HCT116 (cell line): Measurements from ENCODE around the gene GDI1. TPM values are rescaled to one million over a fixed set of nuclear protein-coding genes. Genes with fewer than 3 reads are reported as not detected.

Experiments
- ATAC-seq: fragments of 200-7000 bp; cut with Tn5 transposase; 2 replicates; pipeline ENCODE4 v1.9.1; 2020; ENCODE audit warnings: mild to moderate bottlenecking, moderate library complexity
- BruUV-seq: library from RNA; stranded (reverse); fragments of 400-500 nt; replicated peaks from 2 replicates; lab custom pipeline; 2021; lab: Mats Ljungman, UMichigan
- CTCF ChIA-PET: fragments of 300-600 bp; sonication (Branson Sonifier 250); formaldehyde crosslinking; loops from one replicate; lab custom pipeline; 2021; ENCODE audit warnings: antibody characterized with exemption; lab: Charles Lee
- POLR2A ChIA-PET: fragments of 300-600, 350-600 bp; sonication (Branson Sonifier 250); formaldehyde crosslinking; loops from one replicate; lab custom pipeline; 2021; ENCODE audit warnings: antibody characterized with exemption; lab: Charles Lee
- RAD21 ChIA-PET, 2 experiments: fragments of 300-600 bp; sonication (Branson Sonifier 250); formaldehyde crosslinking; loops; one replicate each; lab custom pipeline; 2023; ENCODE audit warnings: low total read pairs in 2 of 2; ENCODE audit not compliant: uncharacterized antibody in 2 of 2, unreplicated experiment in 2 of 2, low non-redundant PET in 1 of 2; lab: Charles Lee
- DNase-seq: peaks from one replicate; pipeline ENCODE4 v3.0.0-alpha.2; 2010; ENCODE audit warnings: low read depth, low spot score
- H2AFZ ChIP-seq: fragments of 200-600 bp; shearing (Covaris generic), sonication (generic); 2 replicates; pipeline ENCODE4 v1.6.1; 2017; ENCODE audit warnings: low read depth, mixed run types, mixed read lengths, antibody characterized with exemption, low read length; ENCODE audit not compliant: poor library complexity, severe bottlenecking
- H3K27ac ChIP-seq: 2 replicates; pipeline ENCODE4 v1.5.1; 2012; ENCODE audit warnings: low read depth, low read length
- H3K27me3 ChIP-seq: fragments of 200-600 bp; sonication (generic); 2 replicates; pipeline ENCODE4 v1.6.1; 2016; ENCODE audit warnings: mixed run types, low read length, mixed read lengths; ENCODE audit not compliant: insufficient read depth
- H3K36me3 ChIP-seq, 2 experiments: fragments of 200-500 bp in 1 of 2; fragments of 200-600 bp in 1 of 2; sonication (Bioruptor generic) in 1 of 2; sonication (generic) in 1 of 2; 2 replicates each; pipeline versions ENCODE4 v1.5.1 to v1.6.1; 2014 to 2016; ENCODE audit warnings: low read length in 2 of 2, inconsistent platforms in 1 of 2, mixed read lengths in 1 of 2, mixed run types in 1 of 2; ENCODE audit not compliant: insufficient read depth in 2 of 2, control insufficient read depth in 1 of 2
- H3K4me1 ChIP-seq, 2 experiments: fragments of 200-600 bp in 1 of 2; sonication (generic) in 1 of 2; 2 replicates each; pipeline versions ENCODE4 v1.5.1 to v1.6.1; 2012 to 2017; ENCODE audit warnings: low read length in 2 of 2, inconsistent platforms in 1 of 2, mild to moderate bottlenecking in 1 of 2, mixed read lengths in 1 of 2, mixed run types in 1 of 2, moderate library complexity in 1 of 2; ENCODE audit not compliant: insufficient read depth in 2 of 2, control insufficient read depth in 1 of 2
- H3K4me2 ChIP-seq: fragments of 200-600 bp; sonication (generic); 2 replicates; pipeline ENCODE4 v1.6.1; 2017; ENCODE audit warnings: mixed run types, low read length, mixed read lengths
- H3K4me3 ChIP-seq, 2 experiments: fragments of 200-600 bp in 1 of 2; sonication (generic) in 1 of 2; replicated peaks in 1 of 2; 2 replicates each; pipeline ENCODE4 v1.5.1; 2011 to 2016; ENCODE audit warnings: low read length in 2 of 2, control low read depth in 1 of 2, low read depth in 1 of 2, mild to moderate bottlenecking in 1 of 2, mixed read lengths in 1 of 2, mixed run types in 1 of 2
- H3K79me2 ChIP-seq: fragments of 200-600 bp; sonication (generic); 2 replicates; pipeline ENCODE4 v1.6.1; 2017; ENCODE audit warnings: mild to moderate bottlenecking, mixed run types, low read length, moderate library complexity, mixed read lengths; ENCODE audit not compliant: insufficient read depth
- H3K9ac ChIP-seq: fragments of 200-600 bp; sonication (generic); 2 replicates; pipeline ENCODE4 v1.6.1; 2016; ENCODE audit warnings: low read length, mixed read lengths
- H3K9me2 ChIP-seq: fragments of 200-600 bp; sonication (generic), shearing (Covaris generic); 2 replicates; pipeline ENCODE4 v1.6.1; 2017; ENCODE audit warnings: mixed run types, mild to moderate bottlenecking, moderate library complexity; ENCODE audit not compliant: insufficient read depth
- H3K9me3 ChIP-seq, 2 experiments: fragments of 200-500 bp in 1 of 2; fragments of 200-600 bp in 1 of 2; sonication (Bioruptor generic) in 1 of 2; sonication (generic) in 1 of 2; 2 replicates each; pipeline ENCODE4 v1.6.1; 2014 to 2017; ENCODE audit warnings: low read length in 2 of 2, mixed read lengths in 2 of 2, inconsistent platforms in 1 of 2, low read depth in 1 of 2, mild to moderate bottlenecking in 1 of 2, mixed run types in 1 of 2, moderate library complexity in 1 of 2; ENCODE audit not compliant: control insufficient read depth in 1 of 2, insufficient read depth in 1 of 2
- H4K20me1 ChIP-seq: fragments of 200-600 bp; sonication (generic), shearing (Covaris generic); 2 replicates; pipeline ENCODE4 v1.6.1; 2017; ENCODE audit warnings: mixed run types, mild to moderate bottlenecking, moderate library complexity; ENCODE audit not compliant: insufficient read depth
- CBX3 ChIP-seq: IDR thresholded peaks from 2 replicates; pipeline ENCODE4 v1.6.1; 2012; ENCODE audit warnings: low read depth
- ELF1 ChIP-seq: IDR thresholded peaks from 2 replicates; pipeline ENCODE4 v1.6.1; 2012; ENCODE audit warnings: low read depth, borderline replicate concordance
- YY1 ChIP-seq: IDR thresholded peaks from 2 replicates; pipeline ENCODE4 v1.6.1; 2011; ENCODE audit warnings: low read length, low read depth, moderate library complexity, mild to moderate bottlenecking; ENCODE audit not compliant: insufficient replicate concordance; ENCODE audit errors: extremely low read depth
- ZNF274 ChIP-seq: fragments of 200-500 bp; sonication (Bioruptor generic); IDR thresholded peaks from 2 replicates; pipeline ENCODE4 v1.6.1; 2014; ENCODE audit warnings: mild to moderate bottlenecking, low read depth, low read length, inconsistent platforms
- intact Hi-C: fragments of 100-400 bp; cut with micrococcal nuclease; formaldehyde crosslinking; loops from 2 replicates; pipeline ENCODE4 v1.10.0; 2022
- total RNA-seq: library from RNA; stranded (reverse); gene quantifications from one replicate; pipeline ENCODE4 v1.2.1, GENCODE V29; 2021; ENCODE audit not compliant: unreplicated experiment
- TF ChIP-seq, protein P1 (sequence below): IDR thresholded peaks from 2 replicates; pipeline ENCODE4 v1.6.1; 2012

The GDI1 gene
- total RNA-seq, 1 experiment from 2014 or later: 122 TPM

DNA sequence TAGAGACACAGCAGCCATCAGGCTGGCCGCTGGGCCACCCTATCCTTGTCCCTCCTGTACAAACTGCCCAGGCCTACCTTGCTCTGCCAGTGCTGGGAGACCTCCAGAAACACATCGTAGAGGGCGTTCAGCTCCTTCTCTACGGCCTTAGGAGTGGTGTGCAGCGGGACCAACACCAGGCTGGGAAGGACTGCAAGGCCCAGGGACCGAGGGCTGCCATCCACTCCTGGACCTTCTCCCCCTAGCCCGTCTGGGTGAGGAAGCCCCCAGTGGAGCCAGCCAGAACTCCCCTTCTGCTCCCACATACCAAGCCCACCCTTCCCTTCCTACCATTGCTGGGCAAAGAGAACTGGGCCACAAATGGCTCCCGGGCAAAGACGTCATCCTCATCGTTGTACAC is 33.8 kb upstream of the GDI1 start:
- Histone ChIP-seq H3K9ac (no peak overlapping the region), H3K4me1 (peaks cover 0 to 19% of the 10 kb centered on the region in 2 experiments; a peak in 2 of 4 replicates), H3K4me2 (no peak overlapping the region), H3K9me3 (no peaks in the 10 kb centered on the region), H3K79me2 (peaks cover 19% of the 10 kb centered on the region), H3K9me2 (no peaks in the 10 kb centered on the region), H3K4me3 (no peak overlapping the region), H2AFZ (no peak overlapping the region), H3K27ac (no peak overlapping the region), H4K20me1 (no peaks in the 10 kb centered on the region), H3K27me3 (no peaks in the 10 kb centered on the region), H3K36me3 (peaks cover 0 to 27% of the 10 kb centered on the region in 2 experiments; a peak in 1 of 4 replicates)
- ATAC-seq (no peak), DNase-seq (no peak)
- TF ChIP-seq ELF1: no peak
- TF ChIP-seq CBX3: no peak
- TF ChIP-seq, protein P1, sequence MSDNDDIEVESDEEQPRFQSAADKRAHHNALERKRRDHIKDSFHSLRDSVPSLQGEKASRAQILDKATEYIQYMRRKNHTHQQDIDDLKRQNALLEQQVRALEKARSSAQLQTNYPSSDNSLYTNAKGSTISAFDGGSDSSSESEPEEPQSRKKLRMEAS: no peak
- intact Hi-C loops: no loop called here
- ChIA-PET CTCF (no interaction called here), POLR2A (no interaction called here), RAD21 (no interaction called here)
- no TSS peak for BruUV-seq

DNA sequence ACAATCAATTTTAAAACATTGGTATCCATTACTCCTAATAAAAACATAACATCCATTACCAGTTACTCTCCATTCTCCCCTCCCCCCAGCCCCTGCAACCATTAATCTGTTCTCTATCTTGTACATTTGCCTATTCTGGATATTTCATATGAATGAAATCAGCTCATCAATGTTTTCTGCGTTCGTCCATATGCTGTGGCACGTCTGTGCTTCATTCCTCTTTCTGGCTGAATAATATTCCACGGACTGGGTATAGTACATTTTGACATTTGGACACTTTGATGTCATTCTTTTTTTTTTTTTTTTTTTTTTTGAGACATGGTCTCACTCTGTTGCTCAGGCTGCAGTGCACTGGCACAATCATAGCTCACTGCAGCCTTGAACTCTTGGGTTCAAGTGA is 33.1 kb upstream of the GDI1 start:
- Histone ChIP-seq H3K4me2 (no peak overlapping the region), H3K79me2 (peaks cover 12% of the 10 kb centered on the region), H4K20me1 (no peaks in the 10 kb centered on the region), H3K36me3 (peaks cover 0 to 21% of the 10 kb centered on the region in 2 experiments; a peak in 1 of 4 replicates), H3K9me2 (no peaks in the 10 kb centered on the region), H3K4me3 (no peak overlapping the region), H3K27ac (no peak overlapping the region), H3K27me3 (no peaks in the 10 kb centered on the region), H3K9ac (no peak overlapping the region), H3K9me3 (no peaks in the 10 kb centered on the region), H3K4me1 (peaks cover 0 to 26% of the 10 kb centered on the region in 2 experiments; a peak in 2 of 4 replicates), H2AFZ (no peak overlapping the region)
- DNase-seq (no peak), ATAC-seq (no peak)
- ChIA-PET POLR2A (no interaction called here), RAD21 (no interaction called here), CTCF (no interaction called here)
- BruUV-seq: no TSS peak
- intact Hi-C loops: no loop called here
- TF ChIP-seq ZNF274 (no peak), YY1 (no peak)
- TF ChIP-seq, all 23 proteins: peak for 0
